Measurements from ENCODE around the gene CACNA1C.

CACNA1C gene

GRCh38 chr12:2283480-2283879 lies 230.7 kb downstream of the CACNA1C start:
- Histone ChIP-seq H2AFZ (ENCODE audit: low read length, unreplicated experiment) (no peak overlapping the region), H3K27ac (ENCODE audit: low read depth, low read length) (no peak overlapping the region; the same call in 1 of the 2 replicates), H3K36me3 (ENCODE audit: insufficient read depth, low read length) (no peaks in the 10 kb centered on the region), H3K4me3 (ENCODE audit: low read depth, low read length) (peak overlapping the region; percentile 59; the same call in 1 of the 2 replicates), H3K4me1 (ENCODE audit: control insufficient read depth, insufficient read depth, low read length, unreplicated experiment) (peaks cover 33% of the 10 kb centered on the region), H3K79me2 (ENCODE audit: control insufficient read depth, insufficient read depth, low read length, unreplicated experiment) (no peaks in the 10 kb centered on the region), H3K27me3 (ENCODE audit: insufficient read depth, low read length) (no peaks in the 10 kb centered on the region)

- Histone ChIP-seq H2AFZ (ENCODE audit: low read length, unreplicated experiment) (peak overlapping the region; percentile 92), H3K4me3 (ENCODE audit: low read depth, low read length) (peak overlapping the region; percentile 59), H3K79me2 (ENCODE audit: control insufficient read depth, insufficient read depth, low read length, unreplicated experiment) (no peaks in the 10 kb centered on the region), H3K27ac (ENCODE audit: low read depth, low read length) (peak overlapping the region; percentile 58), H3K36me3 (ENCODE audit: insufficient read depth, low read length) (no peaks in the 10 kb centered on the region), H3K4me1 (ENCODE audit: control insufficient read depth, insufficient read depth, low read length, unreplicated experiment) (peaks cover 34% of the 10 kb centered on the region), H3K27me3 (ENCODE audit: insufficient read depth, low read length) (no peaks in the 10 kb centered on the region)
Measured at GRCh38 chr12:2283916-2284315, 231.1 kb downstream of the CACNA1C start.

GRCh38 chr12:2284321-2284813 lies 231.6 kb downstream of the CACNA1C start:
- Histone ChIP-seq H3K4me1 (ENCODE audit: control insufficient read depth, insufficient read depth, low read length, unreplicated experiment) (peaks cover 34% of the 10 kb centered on the region), H3K27me3 (ENCODE audit: insufficient read depth, low read length) (no peaks in the 10 kb centered on the region), H3K27ac (ENCODE audit: low read depth, low read length) (peak overlapping the region; percentile 58), H2AFZ (ENCODE audit: low read length, unreplicated experiment) (peak overlapping the region; percentile 92), H3K36me3 (ENCODE audit: insufficient read depth, low read length) (no peaks in the 10 kb centered on the region), H3K4me3 (ENCODE audit: low read depth, low read length) (peak overlapping the region; percentile 59), H3K79me2 (ENCODE audit: control insufficient read depth, insufficient read depth, low read length, unreplicated experiment) (no peaks in the 10 kb centered on the region)

GRCh38 chr12:2284857-2285256 lies 232.1 kb downstream of the CACNA1C start:
- H3K36me3 ChIP-seq (ENCODE audit: insufficient read depth, low read length), result no peaks in the 10 kb centered on the region
- peak overlapping the region; percentile 92 for H2AFZ ChIP-seq (ENCODE audit: low read length, unreplicated experiment)
- H3K79me2 ChIP-seq (ENCODE audit: control insufficient read depth, insufficient read depth, low read length, unreplicated experiment), result no peaks in the 10 kb centered on the region
- H3K27ac ChIP-seq (ENCODE audit: low read depth, low read length), result peak overlapping the region; percentile 58
- H3K4me1 ChIP-seq (ENCODE audit: control insufficient read depth, insufficient read depth, low read length, unreplicated experiment), result peaks cover 34% of the 10 kb centered on the region
- no peaks in the 10 kb centered on the region for H3K27me3 ChIP-seq (ENCODE audit: insufficient read depth, low read length)
- peak overlapping the region; percentile 59 for H3K4me3 ChIP-seq (ENCODE audit: low read depth, low read length)

GRCh38 chr12:2285462-2285861 lies 232.7 kb downstream of the CACNA1C start:
- no peaks in the 10 kb centered on the region for H3K79me2 ChIP-seq (ENCODE audit: control insufficient read depth, insufficient read depth, low read length, unreplicated experiment)
- no peak overlapping the region for H3K4me3 ChIP-seq (ENCODE audit: low read depth, low read length)
- peaks cover 34% of the 10 kb centered on the region for H3K4me1 ChIP-seq (ENCODE audit: control insufficient read depth, insufficient read depth, low read length, unreplicated experiment)
- no peaks in the 10 kb centered on the region for H3K27me3 ChIP-seq (ENCODE audit: insufficient read depth, low read length)
- H2AFZ ChIP-seq (ENCODE audit: low read length, unreplicated experiment), result no peak overlapping the region
- H3K27ac ChIP-seq (ENCODE audit: low read depth, low read length), result no peak overlapping the region
- no peaks in the 10 kb centered on the region for H3K36me3 ChIP-seq (ENCODE audit: insufficient read depth, low read length)

- Histone ChIP-seq H3K4me1 (ENCODE audit: control insufficient read depth, insufficient read depth, low read length, unreplicated experiment) (peaks cover 34% of the 10 kb centered on the region), H3K27ac (ENCODE audit: low read depth, low read length) (no peak overlapping the region), H3K79me2 (ENCODE audit: control insufficient read depth, insufficient read depth, low read length, unreplicated experiment) (no peaks in the 10 kb centered on the region), H2AFZ (ENCODE audit: low read length, unreplicated experiment) (no peak overlapping the region), H3K4me3 (ENCODE audit: low read depth, low read length) (no peak overlapping the region), H3K27me3 (ENCODE audit: insufficient read depth, low read length) (no peaks in the 10 kb centered on the region), H3K36me3 (ENCODE audit: insufficient read depth, low read length) (no peaks in the 10 kb centered on the region)
Measured at GRCh38 chr12:2286047-2286446, 233.3 kb downstream of the CACNA1C start.

GRCh38 chr12:2286461-2287131 lies 233.8 kb downstream of the CACNA1C start:
- peaks cover 34% of the 10 kb centered on the region for H3K4me1 ChIP-seq (ENCODE audit: control insufficient read depth, insufficient read depth, low read length, unreplicated experiment)
- no peaks in the 10 kb centered on the region for H3K36me3 ChIP-seq (ENCODE audit: insufficient read depth, low read length)
- H2AFZ ChIP-seq (ENCODE audit: low read length, unreplicated experiment), result no peak overlapping the region
- no peaks in the 10 kb centered on the region for H3K79me2 ChIP-seq (ENCODE audit: control insufficient read depth, insufficient read depth, low read length, unreplicated experiment)
- no peaks in the 10 kb centered on the region for H3K27me3 ChIP-seq (ENCODE audit: insufficient read depth, low read length)
- H3K4me3 ChIP-seq (ENCODE audit: low read depth, low read length), result no peak overlapping the region
- no peak overlapping the region for H3K27ac ChIP-seq (ENCODE audit: low read depth, low read length)

GRCh38 chr12:2287151-2287550 lies 234.4 kb downstream of the CACNA1C start:
- H3K79me2 ChIP-seq (ENCODE audit: control insufficient read depth, insufficient read depth, low read length, unreplicated experiment), result no peaks in the 10 kb centered on the region
- H2AFZ ChIP-seq (ENCODE audit: low read length, unreplicated experiment), result no peak overlapping the region
- H3K36me3 ChIP-seq (ENCODE audit: insufficient read depth, low read length), result no peaks in the 10 kb centered on the region
- H3K27ac ChIP-seq (ENCODE audit: low read depth, low read length), result no peak overlapping the region
- H3K4me1 ChIP-seq (ENCODE audit: control insufficient read depth, insufficient read depth, low read length, unreplicated experiment), result peaks cover 34% of the 10 kb centered on the region
- H3K4me3 ChIP-seq (ENCODE audit: low read depth, low read length), result no peak overlapping the region
- H3K27me3 ChIP-seq (ENCODE audit: insufficient read depth, low read length), result no peaks in the 10 kb centered on the region

GRCh38 chr12:2287589-2287988 lies 234.8 kb downstream of the CACNA1C start:
- H3K79me2 ChIP-seq (ENCODE audit: control insufficient read depth, insufficient read depth, low read length, unreplicated experiment), result no peaks in the 10 kb centered on the region
- no peak overlapping the region for H3K4me3 ChIP-seq (ENCODE audit: low read depth, low read length)
- no peak overlapping the region for H2AFZ ChIP-seq (ENCODE audit: low read length, unreplicated experiment)
- no peaks in the 10 kb centered on the region for H3K36me3 ChIP-seq (ENCODE audit: insufficient read depth, low read length)
- H3K4me1 ChIP-seq (ENCODE audit: control insufficient read depth, insufficient read depth, low read length, unreplicated experiment), result peaks cover 34% of the 10 kb centered on the region
- H3K27ac ChIP-seq (ENCODE audit: low read depth, low read length), result no peak overlapping the region
- H3K27me3 ChIP-seq (ENCODE audit: insufficient read depth, low read length), result no peaks in the 10 kb centered on the region

GRCh38 chr12:2288001-2288400 lies 235.2 kb downstream of the CACNA1C start:
- no peaks in the 10 kb centered on the region for H3K36me3 ChIP-seq (ENCODE audit: insufficient read depth, low read length)
- peaks cover 34% of the 10 kb centered on the region for H3K4me1 ChIP-seq (ENCODE audit: control insufficient read depth, insufficient read depth, low read length, unreplicated experiment)
- H3K27me3 ChIP-seq (ENCODE audit: insufficient read depth, low read length), result no peaks in the 10 kb centered on the region
- no peak overlapping the region for H3K4me3 ChIP-seq (ENCODE audit: low read depth, low read length)
- no peak overlapping the region for H2AFZ ChIP-seq (ENCODE audit: low read length, unreplicated experiment)
- no peaks in the 10 kb centered on the region for H3K79me2 ChIP-seq (ENCODE audit: control insufficient read depth, insufficient read depth, low read length, unreplicated experiment)
- H3K27ac ChIP-seq (ENCODE audit: low read depth, low read length), result no peak overlapping the region

- Histone ChIP-seq H3K27me3 (ENCODE audit: insufficient read depth, low read length) (no peaks in the 10 kb centered on the region), H3K79me2 (ENCODE audit: control insufficient read depth, insufficient read depth, low read length, unreplicated experiment) (no peaks in the 10 kb centered on the region), H3K27ac (ENCODE audit: low read depth, low read length) (no peak overlapping the region), H3K4me1 (ENCODE audit: control insufficient read depth, insufficient read depth, low read length, unreplicated experiment) (peaks cover 32% of the 10 kb centered on the region), H3K4me3 (ENCODE audit: low read depth, low read length) (no peak overlapping the region), H2AFZ (ENCODE audit: low read length, unreplicated experiment) (no peak overlapping the region), H3K36me3 (ENCODE audit: insufficient read depth, low read length) (no peaks in the 10 kb centered on the region)
Measured at GRCh38 chr12:2288471-2288870, 235.7 kb downstream of the CACNA1C start.
